ENCODE measurements around the gene RAB11FIP3. TPM values are rescaled to one million over a fixed set of nuclear protein-coding genes. Genes with fewer than 3 reads are reported as not detected.

Gene RAB11FIP3
- total and polyA plus RNA-seq, 2 of the 13 experiments (the other 11 are each of a cell fraction or from before 2014, with no cell fraction given): 34.3 to 57.6 TPM

GRCh38 chr16:474420-475122 is 49.1 kb downstream of the RAB11FIP3 start (continued):
- TF ChIP-seq ZNF562 (CRISPR knock-in tag; IDR thresholded peaks at IDR 0.05; ENCODE audit: borderline replicate concordance): no peak
- TF ChIP-seq CREM (IDR thresholded peaks at IDR 0.05): no peak
- no peak for TF ChIP-seq CREM (CRISPR knock-in tag; IDR thresholded peaks at IDR 0.05)
- TF ChIP-seq TEF (CRISPR knock-in tag; IDR thresholded peaks at IDR 0.05): no peak
- TF ChIP-seq, protein P1, sequence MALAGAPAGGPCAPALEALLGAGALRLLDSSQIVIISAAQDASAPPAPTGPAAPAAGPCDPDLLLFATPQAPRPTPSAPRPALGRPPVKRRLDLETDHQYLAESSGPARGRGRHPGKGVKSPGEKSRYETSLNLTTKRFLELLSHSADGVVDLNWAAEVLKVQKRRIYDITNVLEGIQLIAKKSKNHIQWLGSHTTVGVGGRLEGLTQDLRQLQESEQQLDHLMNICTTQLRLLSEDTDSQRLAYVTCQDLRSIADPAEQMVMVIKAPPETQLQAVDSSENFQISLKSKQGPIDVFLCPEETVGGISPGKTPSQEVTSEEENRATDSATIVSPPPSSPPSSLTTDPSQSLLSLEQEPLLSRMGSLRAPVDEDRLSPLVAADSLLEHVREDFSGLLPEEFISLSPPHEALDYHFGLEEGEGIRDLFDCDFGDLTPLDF (CRISPR knock-in tag; IDR thresholded peaks at IDR 0.05): no peak
- no peak for TF ChIP-seq GFI1 (CRISPR knock-in tag; IDR thresholded peaks at IDR 0.05; ENCODE audit: borderline replicate concordance)
- TF ChIP-seq, protein P2, sequence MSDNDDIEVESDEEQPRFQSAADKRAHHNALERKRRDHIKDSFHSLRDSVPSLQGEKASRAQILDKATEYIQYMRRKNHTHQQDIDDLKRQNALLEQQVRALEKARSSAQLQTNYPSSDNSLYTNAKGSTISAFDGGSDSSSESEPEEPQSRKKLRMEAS (IDR thresholded peaks at IDR 0.05): 0 out of 2 replicates have a peak, but pooled peaks have one; percentile 0
- no peak for TF ChIP-seq ZKSCAN1 (IDR thresholded peaks at IDR 0.05; ENCODE audit: low read length)
- TF ChIP-seq MTA3 (CRISPR knock-in tag; IDR thresholded peaks at IDR 0.05): no peak
- TF ChIP-seq ZNF761 (CRISPR knock-in tag; conservative IDR thresholded peaks at IDR 0.05): no peak
- no peak for TF ChIP-seq SIX1 (CRISPR knock-in tag; IDR thresholded peaks at IDR 0.05; ENCODE audit: borderline replicate concordance)
- TF ChIP-seq FOSL1 (CRISPR knock-in tag; IDR thresholded peaks at IDR 0.05; ENCODE audit: borderline replicate concordance): no peak
- TF ChIP-seq TARDBP (CRISPR knock-in tag; IDR thresholded peaks at IDR 0.05): peak; percentile 62
- TF ChIP-seq SKI (IDR thresholded peaks at IDR 0.05; ENCODE audit: partially characterized antibody): peak; percentile 54
- TF ChIP-seq NFRKB (IDR thresholded peaks at IDR 0.05): no peak
- no peak for TF ChIP-seq MYNN (CRISPR knock-in tag; IDR thresholded peaks at IDR 0.05; ENCODE audit: low read depth)
- TF ChIP-seq ZNF354B (CRISPR knock-in tag; IDR thresholded peaks at IDR 0.05): no peak
- no peak for TF ChIP-seq SMARCE1 (IDR thresholded peaks at IDR 0.05; ENCODE audit: borderline replicate concordance)
- TF ChIP-seq ZNF564 (CRISPR knock-in tag; IDR thresholded peaks at IDR 0.05): peak; percentile 48; the same call in 1 of the 2 replicates
- TF ChIP-seq ZBTB33 (CRISPR knock-in tag; IDR thresholded peaks at IDR 0.05): peak; percentile 41; the same call in 1 of the 2 replicates
- TF ChIP-seq ZNF781 (CRISPR knock-in tag; IDR thresholded peaks at IDR 0.05; ENCODE audit: borderline replicate concordance, not compliant biosample characterization): peak; percentile 54
- TF ChIP-seq TEAD3 (CRISPR knock-in tag; optimal IDR thresholded peaks at IDR 0.05; ENCODE audit: borderline replicate concordance): peak; percentile 12
- TF ChIP-seq, protein P3, sequence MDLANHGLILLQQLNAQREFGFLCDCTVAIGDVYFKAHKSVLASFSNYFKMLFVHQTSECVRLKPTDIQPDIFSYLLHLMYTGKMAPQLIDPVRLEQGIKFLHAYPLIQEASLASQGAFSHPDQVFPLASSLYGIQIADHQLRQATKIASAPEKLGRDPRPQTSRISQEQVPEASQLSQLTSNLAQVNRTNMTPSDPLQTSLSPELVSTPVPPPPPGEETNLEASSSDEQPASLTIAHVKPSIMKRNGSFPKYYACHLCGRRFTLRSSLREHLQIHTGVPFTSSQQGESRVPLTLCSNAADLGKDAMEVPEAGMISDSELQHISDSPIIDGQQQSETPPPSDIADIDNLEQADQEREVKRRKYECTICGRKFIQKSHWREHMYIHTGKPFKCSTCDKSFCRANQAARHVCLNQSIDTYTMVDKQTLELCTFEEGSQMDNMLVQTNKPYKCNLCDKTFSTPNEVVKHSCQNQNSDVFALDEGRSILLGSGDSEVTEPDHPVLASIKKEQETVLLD (CRISPR knock-in tag; IDR thresholded peaks at IDR 0.05; ENCODE audit: low read depth): no peak
- no peak for TF ChIP-seq SP1 (IDR thresholded peaks at IDR 0.05)
- no peak for TF ChIP-seq SP1 (CRISPR knock-in tag; IDR thresholded peaks at IDR 0.05)
- no peak for TF ChIP-seq RBFOX2 (IDR thresholded peaks at IDR 0.05; ENCODE audit: low read depth, low read length)
- no peak for TF ChIP-seq FOXM1 (CRISPR knock-in tag; IDR thresholded peaks at IDR 0.05)
- no peak for TF ChIP-seq EEA1 (CRISPR knock-in tag; IDR thresholded peaks at IDR 0.05; ENCODE audit: borderline replicate concordance)
